ENCODE measurements around the gene OSBPL3. TPM values are rescaled to one million over a fixed set of nuclear protein-coding genes. Genes with fewer than 3 reads are reported as not detected.

Gene OSBPL3
- polyA plus RNA-seq, 1 experiment: 26.5 TPM

GRCh38 chr7:24942226-24942625 is 37.8 kb downstream of the OSBPL3 start:
- DNase-seq (ENCODE audit: low read depth): no peak
- no peak overlapping the region for H3K4me3 ChIP-seq (ENCODE audit: low read depth, low read length)
- ChIA-PET POLR2A (no interaction called here), CTCF (no interaction called here)
- no peaks in the 10 kb centered on the region for H3K36me3 ChIP-seq (ENCODE audit: control insufficient read depth, insufficient read depth, low read length)
- TF ChIP-seq CTCF (IDR thresholded peaks at IDR 0.05; ENCODE audit: insufficient read depth, low read depth, low read length): no peak
- no peaks in the 10 kb centered on the region for H3K27me3 ChIP-seq (ENCODE audit: control insufficient read depth, insufficient read depth, low read length)

- H3K36me3 ChIP-seq (ENCODE audit: control insufficient read depth, insufficient read depth, low read length): no peaks in the 10 kb centered on the region
- DNase-seq (ENCODE audit: low read depth): no peak
- H3K27me3 ChIP-seq (ENCODE audit: control insufficient read depth, insufficient read depth, low read length): no peaks in the 10 kb centered on the region
- H3K4me3 ChIP-seq (ENCODE audit: low read depth, low read length): no peak overlapping the region
- no peak for TF ChIP-seq CTCF (IDR thresholded peaks at IDR 0.05; ENCODE audit: insufficient read depth, low read depth, low read length)
- CTCF ChIA-PET: no interaction called here
- POLR2A ChIA-PET: no interaction called here
Measured at GRCh38 chr7:24939416-24939815, 40.6 kb downstream of the OSBPL3 start.

GRCh38 chr7:24936121-24936824 is 43.7 kb downstream of the OSBPL3 start:
- POLR2A ChIA-PET: no interaction called here
- no peak overlapping the region for H3K4me3 ChIP-seq (ENCODE audit: low read depth, low read length)
- no peaks in the 10 kb centered on the region for H3K27me3 ChIP-seq (ENCODE audit: control insufficient read depth, insufficient read depth, low read length)
- CTCF ChIA-PET: interaction anchor here (0.6 to 1.3 kb wide), 5 partner anchors 12 to 158 kb away, joined by 3 read pairs; no protein-coding TSS in a partner anchor
- H3K36me3 ChIP-seq (ENCODE audit: control insufficient read depth, insufficient read depth, low read length): no peaks in the 10 kb centered on the region
- no peak for TF ChIP-seq CTCF (IDR thresholded peaks at IDR 0.05; ENCODE audit: insufficient read depth, low read depth, low read length)
- peak; percentile 21 for DNase-seq (ENCODE audit: low read depth)

- no peak for DNase-seq (ENCODE audit: low read depth)
- Histone ChIP-seq H3K27me3 (ENCODE audit: control insufficient read depth, insufficient read depth, low read length) (no peaks in the 10 kb centered on the region), H3K4me3 (ENCODE audit: low read depth, low read length) (no peak overlapping the region), H3K36me3 (ENCODE audit: control insufficient read depth, insufficient read depth, low read length) (no peaks in the 10 kb centered on the region)
- ChIA-PET CTCF (interaction anchor here (0.8 kb wide), 1 partner anchor 112 kb away, joined by 3 read pairs; no protein-coding TSS in a partner anchor), POLR2A (interaction anchor here (0.6 kb wide), 1 partner anchor 192 kb away, joined by 3 read pairs; no protein-coding TSS in a partner anchor)
- no peak for TF ChIP-seq CTCF (IDR thresholded peaks at IDR 0.05; ENCODE audit: insufficient read depth, low read depth, low read length)
Measured at GRCh38 chr7:24933298-24933697, 46.7 kb downstream of the OSBPL3 start.

- DNase-seq (ENCODE audit: low read depth): no peak
- no peaks in the 10 kb centered on the region for H3K36me3 ChIP-seq (ENCODE audit: control insufficient read depth, insufficient read depth, low read length)
- ChIA-PET CTCF (no interaction called here), POLR2A (no interaction called here)
- no peak for TF ChIP-seq CTCF (IDR thresholded peaks at IDR 0.05; ENCODE audit: insufficient read depth, low read depth, low read length)
- H3K27me3 ChIP-seq (ENCODE audit: control insufficient read depth, insufficient read depth, low read length): no peaks in the 10 kb centered on the region
- no peak overlapping the region for H3K4me3 ChIP-seq (ENCODE audit: low read depth, low read length)
Measured at GRCh38 chr7:24932815-24933214, 47.2 kb downstream of the OSBPL3 start.
